ENCODE results near the gene ALDOC. TPM values are rescaled to one million over a fixed set of nuclear protein-coding genes. Genes with fewer than 3 reads are reported as not detected.

ALDOC gene
- total and polyA plus RNA-seq, 10 of the 15 experiments (the other 5 are each of a cell fraction or from before 2014, with no cell fraction given): 16.0 to 268 (median 78.2) TPM

DNA sequence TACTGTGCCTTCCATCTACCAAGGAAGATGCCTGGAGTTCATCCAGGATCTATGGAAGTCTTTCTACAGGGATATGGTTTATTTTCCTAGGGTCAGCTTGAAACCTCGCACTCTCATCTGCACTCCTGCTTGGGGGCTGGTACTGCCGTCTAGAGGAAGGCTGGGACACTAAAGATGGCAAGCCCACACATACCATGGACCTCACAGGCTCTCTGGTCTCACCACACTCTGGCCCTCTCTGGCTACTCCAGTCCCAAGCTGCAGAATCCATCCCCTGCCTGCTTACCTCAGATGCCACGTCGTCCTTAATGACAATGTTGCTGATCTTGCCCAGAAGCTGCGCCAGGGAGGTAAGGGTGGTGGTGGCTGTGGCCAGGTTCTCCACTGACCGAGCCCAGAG is 22.1 kb downstream of the ALDOC start:
- POLR2A ChIA-PET: interaction anchor here (1.5 to 9.1 kb wide), 2 partner anchors 15 to 22 kb away, joined by 3 to 148 read pairs; partner anchors contain the start of genes ALDOC and PIGS
- DNase-seq (ENCODE audit: low read depth, low spot score): no peak
- 83% methylated on average over 6 of the region's 6 CpGs for WGBS (ENCODE audit: insufficient coverage, insufficient replicate concordance, low lambda C conversion rate, missing lambda C conversion rate)
- no peaks in the 10 kb centered on the region for H3K9me3 ChIP-seq (replicated peaks; ENCODE audit: control insufficient read depth, insufficient read depth, low read length)
- in situ Hi-C loops (cut with MboI) (loop anchor here (25.0 kb wide), 1 partner anchor 1067 kb away; no protein-coding TSS in a partner anchor), intact Hi-C loops (cut with micrococcal nuclease; ENCODE audit: unreplicated experiment) (loop anchor here (10.0 kb wide), 1 partner anchor 160 kb away; the partner anchor contains the start of genes PROCA1, RAB34 and RPL23A)
- peaks cover 12% of the 10 kb centered on the region for H3K4me1 ChIP-seq (ENCODE audit: control insufficient read depth, insufficient read depth, low read length)
- no peak overlapping the region for H3K4me2 ChIP-seq (ENCODE audit: control insufficient read depth, insufficient read depth)
- H3K4me3 ChIP-seq: no peak overlapping the region
- H3K36me3 ChIP-seq (ENCODE audit: control insufficient read depth in 2 of 2, insufficient read depth in 2 of 2, low read length in 1 of 2): peaks cover 25 to 33% of the 10 kb centered on the region in 2 experiments
- BruUV-seq (replicated peaks): no TSS peak
- H4K20me1 ChIP-seq (ENCODE audit: control insufficient read depth, insufficient read depth): no peaks in the 10 kb centered on the region
- no peak for FAIRE-seq
- ATAC-seq: no peak
- H3K27ac ChIP-seq (ENCODE audit: control insufficient read depth, insufficient read depth): no peak overlapping the region
- peaks cover 27% of the 10 kb centered on the region for H3K79me2 ChIP-seq (ENCODE audit: control insufficient read depth, insufficient read depth, low read length)
- H3K27me3 ChIP-seq (replicated peaks in 1 of 2; ENCODE audit: control insufficient read depth in 2 of 2, insufficient read depth in 2 of 2, low read length in 1 of 2): no peaks in the 10 kb centered on the region
- SMC1A ChIA-PET (ENCODE audit: uncharacterized antibody, unreplicated experiment): interaction anchor here (0.7 to 1.0 kb wide), 2 partner anchors 16 to 54 kb away, joined by 3 read pairs; partner anchors contain the start of gene PIGS
- H3K9ac ChIP-seq (ENCODE audit: control insufficient read depth, insufficient read depth, low read length): no peak overlapping the region
- TF ChIP-seq SIN3A (IDR thresholded peaks at IDR 0.05; ENCODE audit: low read depth, low read length) (no peak), ETV6 (conservative IDR thresholded peaks at IDR 0.05 in 1 of 2, IDR thresholded peaks at IDR 0.05 in 1 of 2; ENCODE audit: borderline replicate concordance in 1 of 2, low read depth in 1 of 2) (no peak)
- TF ChIP-seq, protein P1, sequence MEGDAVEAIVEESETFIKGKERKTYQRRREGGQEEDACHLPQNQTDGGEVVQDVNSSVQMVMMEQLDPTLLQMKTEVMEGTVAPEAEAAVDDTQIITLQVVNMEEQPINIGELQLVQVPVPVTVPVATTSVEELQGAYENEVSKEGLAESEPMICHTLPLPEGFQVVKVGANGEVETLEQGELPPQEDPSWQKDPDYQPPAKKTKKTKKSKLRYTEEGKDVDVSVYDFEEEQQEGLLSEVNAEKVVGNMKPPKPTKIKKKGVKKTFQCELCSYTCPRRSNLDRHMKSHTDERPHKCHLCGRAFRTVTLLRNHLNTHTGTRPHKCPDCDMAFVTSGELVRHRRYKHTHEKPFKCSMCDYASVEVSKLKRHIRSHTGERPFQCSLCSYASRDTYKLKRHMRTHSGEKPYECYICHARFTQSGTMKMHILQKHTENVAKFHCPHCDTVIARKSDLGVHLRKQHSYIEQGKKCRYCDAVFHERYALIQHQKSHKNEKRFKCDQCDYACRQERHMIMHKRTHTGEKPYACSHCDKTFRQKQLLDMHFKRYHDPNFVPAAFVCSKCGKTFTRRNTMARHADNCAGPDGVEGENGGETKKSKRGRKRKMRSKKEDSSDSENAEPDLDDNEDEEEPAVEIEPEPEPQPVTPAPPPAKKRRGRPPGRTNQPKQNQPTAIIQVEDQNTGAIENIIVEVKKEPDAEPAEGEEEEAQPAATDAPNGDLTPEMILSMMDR (IDR thresholded peaks at IDR 0.05 in 2 of 3, conservative IDR thresholded peaks at IDR 0.05 in 1 of 3; ENCODE audit: control insufficient read depth in 2 of 3, extremely low read depth in 1 of 3, insufficient read depth in 1 of 3, low read depth in 3 of 3, low read length in 3 of 3): peak in 2 of 3 experiments; percentile 30 to 32; a peak in 4 of 6 replicates
- RAD21 ChIA-PET (ENCODE audit: unreplicated experiment): interaction anchor here (8.3 kb wide), 1 partner anchor 15 kb away, joined by 102 read pairs; the partner anchor contains the start of gene PIGS
- H2AFZ ChIP-seq (ENCODE audit: control insufficient read depth, low read depth, low read length): no peak overlapping the region
- CTCF ChIA-PET: interaction anchor here (0.6 to 0.7 kb wide), 2 partner anchors 11 to 14 kb away, joined by 3 to 4 read pairs; no protein-coding TSS in a partner anchor
